ENCODE measurements around the gene AXIN1.
"Not testable (repeated sequence)": the region's sequence is repeated elsewhere in the genome, so short reads cannot be mapped to it uniquely, and the experiment has no call there.

AXIN1 gene

DNA sequence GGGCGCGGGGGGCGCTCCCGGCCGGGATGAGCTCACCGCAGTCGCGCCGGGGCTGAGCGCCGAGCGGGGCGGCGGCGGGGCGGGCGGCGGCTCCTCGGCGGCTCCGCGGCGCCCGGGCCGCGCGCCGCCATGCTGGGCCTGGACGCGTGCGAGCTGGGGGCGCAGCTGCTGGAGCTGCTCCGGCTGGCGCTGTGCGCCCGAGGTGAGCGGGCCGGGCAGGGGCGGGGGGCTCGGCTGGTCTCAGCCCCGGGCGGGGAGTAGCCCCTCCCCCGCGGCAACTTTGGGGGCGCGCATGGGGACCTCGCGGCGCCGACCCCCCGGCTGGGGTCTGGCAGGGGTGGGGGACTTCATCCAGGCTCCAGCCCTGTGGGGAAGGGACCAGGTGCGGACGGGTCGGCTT lies 72.0 kb downstream of the AXIN1 start, which contains the start of gene ARHGDIG:
TSS of gene ARHGDIG (plus strand) at position 40 of the 400 bp plus-strand sequence. CDS start at position 130, 90 bp downstream.
- DNase-seq = no peak

DNA sequence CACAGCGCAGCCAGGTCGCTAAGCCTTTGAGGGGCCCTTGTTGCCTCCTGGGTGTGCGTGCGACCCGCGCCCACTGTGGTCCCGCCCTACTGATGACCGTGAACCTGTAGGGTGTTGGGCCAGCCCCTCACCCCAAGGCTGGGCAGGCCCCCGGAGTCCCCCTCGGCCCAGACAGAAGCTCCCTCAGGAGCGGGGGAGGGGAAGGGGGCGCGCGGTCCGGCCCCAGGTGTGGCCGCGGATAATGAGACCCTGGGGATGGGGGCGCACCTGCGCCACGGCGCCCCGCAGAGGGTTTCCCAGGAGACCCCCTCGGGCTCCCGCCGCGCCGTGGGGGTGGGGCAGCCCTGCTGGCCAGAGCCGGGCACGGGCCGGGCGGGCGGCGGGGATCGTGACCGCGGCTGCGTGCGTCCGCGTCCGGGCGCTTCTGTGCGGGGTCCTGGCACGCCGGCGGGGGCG lies 72.5 kb downstream of the AXIN1 start:
- no peak for DNase-seq

DNA sequence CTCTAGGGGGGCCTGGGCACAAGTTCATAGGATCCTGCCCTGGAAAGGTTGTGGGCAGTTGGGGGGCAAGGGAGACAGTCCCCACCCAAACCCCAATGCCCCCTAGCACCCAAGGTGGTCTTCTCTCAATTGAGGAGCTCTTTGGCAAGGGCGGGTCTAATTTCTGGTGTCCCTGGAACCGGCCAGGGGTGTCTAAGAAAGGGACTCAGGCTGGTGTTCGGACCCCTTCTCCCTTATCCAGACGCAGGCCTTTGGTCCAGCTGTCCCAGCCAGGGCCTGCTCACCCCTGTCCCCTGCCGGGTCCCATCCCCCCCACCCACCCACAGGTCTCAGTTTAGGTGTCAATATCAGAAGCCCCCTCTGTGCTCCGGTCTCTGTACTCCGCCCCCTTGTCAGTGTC lies 73.0 kb downstream of the AXIN1 start:
- DNase-seq = no peak

DNA sequence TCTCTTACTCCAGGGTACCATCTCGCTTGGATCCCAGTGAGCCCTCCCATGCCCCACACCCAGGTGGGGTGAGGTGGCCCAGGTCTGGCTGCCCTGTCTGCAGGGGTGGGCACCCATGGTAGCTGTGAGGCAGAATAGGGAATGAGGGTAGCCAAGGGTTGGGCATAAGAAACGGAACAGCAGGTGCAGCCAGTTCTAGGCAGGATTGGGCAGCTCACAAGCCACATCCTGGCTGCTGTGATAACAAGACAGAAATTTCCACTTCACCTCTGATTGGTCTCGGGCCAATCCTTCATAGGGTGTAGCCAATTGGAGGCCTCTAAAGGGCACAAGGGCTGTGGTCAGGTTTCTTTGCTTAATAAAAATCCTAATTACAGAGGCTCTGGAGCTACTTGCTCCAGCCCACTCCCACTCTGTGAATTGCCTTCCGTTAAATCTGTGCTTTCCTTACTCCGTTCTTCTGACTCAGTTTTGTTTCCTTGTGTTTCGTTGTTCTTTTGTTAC lies 73.6 kb downstream of the AXIN1 start:
- DNase-seq = peak; percentile 97

DNA sequence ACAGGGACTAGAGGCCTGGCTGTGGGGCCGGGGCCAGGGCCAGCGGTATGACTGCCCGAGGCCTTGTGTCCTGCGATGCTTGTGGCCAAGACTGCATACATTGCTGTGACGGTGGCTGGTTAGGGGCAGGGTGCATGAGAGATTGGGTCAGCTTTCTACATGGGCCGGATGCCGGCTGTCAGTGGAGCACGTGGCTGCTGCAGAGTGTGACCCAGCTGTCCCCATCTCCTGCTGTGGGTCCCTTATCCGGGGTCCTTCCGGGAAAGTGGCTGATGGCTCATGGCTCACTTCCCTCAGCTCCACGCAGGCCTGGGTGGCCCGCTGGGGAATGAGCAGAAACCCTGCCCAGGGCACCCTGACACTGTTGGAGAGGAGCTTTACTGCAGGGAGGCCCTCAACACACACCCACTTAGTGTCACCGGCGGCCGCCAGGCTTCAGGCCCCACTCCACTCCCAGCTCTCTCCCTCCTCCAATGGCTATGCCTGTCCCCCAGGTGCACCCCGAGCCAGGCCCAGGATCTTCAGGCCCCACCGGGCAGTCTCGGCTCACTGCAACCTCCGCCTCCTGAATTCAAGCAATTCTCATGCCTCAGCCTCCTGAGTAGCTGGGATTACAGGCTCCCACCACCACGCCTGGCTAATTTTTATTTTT lies 76.0 kb downstream of the AXIN1 start:
- DNase-seq = no peak

DNA sequence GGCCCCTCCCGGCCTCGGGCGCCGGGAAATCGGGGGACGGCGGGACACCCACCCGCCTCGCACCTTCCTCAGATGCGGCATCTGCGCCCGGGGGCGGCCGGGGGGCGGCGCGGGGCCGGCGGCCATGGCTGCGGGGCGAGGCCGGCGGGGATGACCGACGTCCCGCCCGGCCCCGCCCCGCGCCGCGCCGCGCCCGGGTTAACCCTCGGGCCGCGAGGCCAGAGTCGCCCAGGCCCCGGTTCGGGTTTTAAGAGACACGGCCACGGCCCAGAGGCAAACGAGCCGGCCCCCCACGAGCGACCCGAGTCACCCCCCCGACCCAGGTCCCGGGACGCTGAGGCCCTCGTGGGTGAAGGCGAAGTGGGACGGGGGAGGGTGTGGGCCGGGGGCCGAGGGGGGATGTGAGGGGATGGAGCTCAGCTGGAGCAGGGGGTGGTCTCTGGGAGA lies 76.7 kb downstream of the AXIN1 start, which contains the start of gene RGS11:
TSS of gene RGS11 (minus strand) at position 159 of the 447 bp plus-strand sequence. CDS start at position 126, 33 bp downstream.
- no peak for DNase-seq

DNA sequence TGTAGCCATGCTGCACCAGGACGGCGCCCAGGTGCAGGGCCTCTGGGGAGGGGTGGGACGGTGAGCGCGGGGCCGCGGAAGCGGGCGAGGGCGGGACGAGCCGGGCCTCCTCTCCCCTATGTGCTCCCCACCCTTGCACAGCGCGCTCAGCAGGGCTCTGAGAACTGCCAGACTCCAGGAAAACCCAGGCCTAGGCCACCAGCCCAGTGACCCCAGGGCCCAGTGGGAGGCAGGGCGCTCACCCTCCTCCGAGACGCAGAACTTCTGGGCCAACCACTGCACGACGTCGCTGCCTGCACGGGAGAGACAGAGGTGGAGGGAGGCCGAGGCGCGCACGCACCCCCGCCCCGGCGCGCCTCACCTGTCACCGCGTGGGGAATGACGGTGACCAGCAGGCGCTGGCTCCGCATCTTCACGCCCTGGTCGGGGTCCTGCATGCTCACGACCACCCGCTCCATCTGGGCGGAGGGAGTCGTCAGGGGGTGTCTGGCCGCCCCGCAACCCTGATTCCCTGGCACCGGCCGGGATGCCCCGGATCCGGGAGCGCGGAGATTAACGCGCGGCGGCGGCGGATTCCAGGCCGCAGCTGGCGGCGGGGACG lies 77.4 kb downstream of the AXIN1 start:
- DNase-seq = no peak

DNA sequence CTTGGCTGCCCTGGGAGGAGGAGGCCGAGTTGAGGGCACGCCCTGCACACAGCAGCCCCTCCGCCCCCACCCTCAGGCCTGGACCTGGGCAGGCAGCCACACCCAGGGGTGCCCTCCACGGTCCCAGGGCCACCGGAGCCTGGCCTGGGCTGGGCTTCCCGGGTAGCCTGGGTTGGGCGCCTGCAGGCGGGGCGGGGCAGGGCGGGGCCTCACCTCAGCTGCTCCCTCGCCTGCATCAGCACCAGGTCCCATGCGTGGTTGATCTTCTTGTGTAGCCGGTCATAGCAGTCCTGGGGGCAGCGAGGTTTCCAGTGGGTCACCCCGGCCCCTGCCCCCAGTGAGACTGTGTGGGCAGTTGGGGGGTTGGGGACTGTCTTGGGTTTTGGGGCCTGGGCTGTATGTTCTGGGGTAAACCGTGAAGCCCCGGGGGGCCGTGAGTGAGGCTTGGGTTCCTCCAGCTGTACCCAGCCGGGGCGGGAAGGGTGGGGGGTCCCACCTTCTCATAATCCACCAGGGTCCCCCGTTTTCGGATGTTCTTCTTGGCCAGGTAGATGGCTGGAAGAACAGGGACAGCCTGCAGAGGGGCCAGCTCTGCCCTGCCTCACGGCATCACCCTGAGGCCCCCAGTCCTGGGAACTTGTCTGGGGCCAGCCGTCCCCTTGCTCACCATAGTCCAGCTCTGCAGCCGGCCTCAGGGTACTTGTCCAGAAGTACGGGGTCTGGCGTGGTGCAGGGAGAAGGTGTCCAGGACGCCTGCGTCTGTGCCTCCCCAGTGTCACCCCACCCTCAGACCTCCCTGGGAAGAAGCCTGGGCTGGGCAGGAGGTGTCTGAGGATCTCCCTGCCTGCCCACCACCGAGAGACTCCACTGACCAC lies 78.7 kb downstream of the AXIN1 start:
- peak; percentile 27 for DNase-seq

DNA sequence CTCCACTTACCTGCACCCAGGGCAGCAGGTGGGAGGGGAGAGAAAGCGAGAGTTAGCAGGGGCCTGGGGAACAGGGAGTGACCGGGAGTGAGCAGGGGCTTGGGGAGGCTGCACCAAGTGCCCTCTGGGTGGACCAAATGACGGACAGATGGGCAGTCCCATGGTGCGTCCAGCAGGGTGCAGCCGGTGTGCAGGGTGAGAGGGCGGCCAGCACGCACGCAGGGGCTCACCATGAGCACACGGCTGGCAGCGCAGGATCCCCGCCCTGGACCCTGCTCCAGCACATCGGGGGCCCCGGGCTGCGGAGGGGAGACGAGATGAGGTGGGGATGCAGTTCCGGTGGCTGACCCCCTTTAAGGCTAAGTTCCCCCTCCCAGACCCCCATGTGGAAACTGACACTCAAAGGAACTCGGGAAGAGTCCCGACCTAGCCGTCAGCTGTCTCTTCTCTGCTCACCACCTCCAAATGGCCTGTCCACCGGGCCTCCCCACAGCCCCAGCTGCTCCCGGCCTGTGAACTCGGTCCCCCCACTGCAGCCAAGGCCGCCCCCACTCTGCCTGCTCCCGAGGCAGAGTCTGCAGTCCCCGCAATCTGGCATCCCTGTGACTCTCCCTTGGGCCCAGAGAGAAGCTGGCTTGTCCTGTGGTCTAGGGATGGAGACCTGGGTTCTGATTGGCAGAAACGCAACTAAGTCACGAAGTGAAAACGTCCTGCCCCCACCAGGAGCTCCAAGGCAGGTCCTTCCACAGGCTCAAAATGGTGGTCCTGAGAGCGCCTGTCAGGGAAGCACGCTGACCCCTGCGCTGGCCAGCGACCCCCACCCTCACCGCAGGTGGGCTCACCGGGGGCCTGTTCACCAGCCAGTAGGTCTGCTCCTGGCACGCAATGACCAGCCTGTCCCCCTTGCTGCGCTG lies 79.6 kb downstream of the AXIN1 start:
- DNase-seq = no peak

DNA sequence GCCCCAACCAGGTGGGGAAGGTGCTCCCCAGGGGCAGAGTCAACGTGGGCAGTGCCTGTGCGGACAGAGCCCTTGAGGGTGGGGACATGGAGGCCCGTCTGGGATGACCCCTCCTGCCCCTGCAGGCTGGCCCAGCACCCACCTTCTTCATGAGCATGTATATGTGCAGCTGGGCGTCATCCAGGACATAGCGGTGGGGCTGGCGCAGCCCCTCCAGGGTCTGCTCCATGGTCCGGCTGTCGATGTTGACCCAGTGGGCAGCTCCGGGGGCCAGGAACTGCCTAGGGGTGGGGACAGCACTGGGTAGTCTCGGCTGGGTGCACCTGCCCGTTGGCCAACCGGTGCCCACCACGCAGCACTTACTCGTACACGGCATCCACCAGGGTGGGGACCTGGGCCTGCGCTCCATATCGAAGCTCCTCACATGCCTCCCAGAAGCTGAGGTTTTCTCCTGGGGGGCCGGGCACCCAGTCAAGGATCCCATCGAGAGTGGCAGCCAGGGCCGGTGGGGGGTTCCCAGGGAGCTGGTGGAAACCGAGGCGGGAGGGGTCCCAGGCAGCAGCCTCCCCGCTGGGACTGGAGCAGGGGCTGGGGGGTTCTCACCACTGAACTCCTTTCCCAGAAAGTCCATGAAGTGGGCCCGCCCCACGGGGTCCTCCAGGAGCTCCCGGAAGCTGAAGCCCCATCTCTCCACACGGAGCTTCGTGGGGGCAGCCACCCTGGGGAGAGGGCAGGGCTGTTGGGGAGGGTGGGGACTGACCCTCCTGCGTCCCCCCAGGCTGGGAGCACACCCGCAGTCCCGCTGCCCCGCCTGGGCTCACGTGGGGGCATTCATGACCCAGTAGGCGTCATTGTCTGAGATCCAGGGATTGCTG lies 81.9 kb downstream of the AXIN1 start:
- no peak for DNase-seq

DNA sequence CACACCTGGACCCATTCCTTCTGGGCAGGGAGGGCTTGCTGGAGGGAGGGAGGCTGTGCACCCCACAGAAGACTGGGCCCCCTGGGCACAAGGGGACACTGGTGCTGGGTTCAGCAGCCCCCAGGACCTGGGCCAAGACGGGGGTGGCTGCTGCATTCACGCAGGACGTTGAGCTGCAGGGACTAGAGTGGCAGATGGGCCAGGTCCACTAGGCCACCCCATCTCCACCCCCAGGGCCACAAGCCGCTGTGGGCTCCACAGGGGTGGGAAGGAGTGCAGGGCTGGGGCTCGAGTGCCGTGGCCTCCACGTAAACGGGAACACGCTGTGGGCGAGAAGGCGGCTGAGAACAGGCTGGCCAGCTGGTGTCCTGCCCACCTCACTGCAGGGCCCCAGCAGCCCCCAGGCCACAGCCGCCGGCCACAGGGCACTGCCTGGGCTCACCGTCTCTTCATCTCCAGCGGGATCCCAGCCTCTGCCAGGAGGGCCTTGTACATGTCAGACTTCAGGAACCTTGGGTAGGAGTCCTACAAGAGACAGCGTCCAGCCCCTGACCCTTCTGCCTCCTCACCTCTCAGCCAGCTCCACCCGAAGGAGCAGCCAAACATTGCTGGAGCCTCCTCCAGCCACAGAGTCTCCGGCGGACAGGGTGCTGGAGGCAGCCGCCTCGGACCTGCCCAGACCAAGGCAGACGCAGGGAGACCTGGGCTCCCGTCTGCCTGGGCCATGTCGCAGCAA lies 83.3 kb downstream of the AXIN1 start:
- DNase-seq = no peak

DNA sequence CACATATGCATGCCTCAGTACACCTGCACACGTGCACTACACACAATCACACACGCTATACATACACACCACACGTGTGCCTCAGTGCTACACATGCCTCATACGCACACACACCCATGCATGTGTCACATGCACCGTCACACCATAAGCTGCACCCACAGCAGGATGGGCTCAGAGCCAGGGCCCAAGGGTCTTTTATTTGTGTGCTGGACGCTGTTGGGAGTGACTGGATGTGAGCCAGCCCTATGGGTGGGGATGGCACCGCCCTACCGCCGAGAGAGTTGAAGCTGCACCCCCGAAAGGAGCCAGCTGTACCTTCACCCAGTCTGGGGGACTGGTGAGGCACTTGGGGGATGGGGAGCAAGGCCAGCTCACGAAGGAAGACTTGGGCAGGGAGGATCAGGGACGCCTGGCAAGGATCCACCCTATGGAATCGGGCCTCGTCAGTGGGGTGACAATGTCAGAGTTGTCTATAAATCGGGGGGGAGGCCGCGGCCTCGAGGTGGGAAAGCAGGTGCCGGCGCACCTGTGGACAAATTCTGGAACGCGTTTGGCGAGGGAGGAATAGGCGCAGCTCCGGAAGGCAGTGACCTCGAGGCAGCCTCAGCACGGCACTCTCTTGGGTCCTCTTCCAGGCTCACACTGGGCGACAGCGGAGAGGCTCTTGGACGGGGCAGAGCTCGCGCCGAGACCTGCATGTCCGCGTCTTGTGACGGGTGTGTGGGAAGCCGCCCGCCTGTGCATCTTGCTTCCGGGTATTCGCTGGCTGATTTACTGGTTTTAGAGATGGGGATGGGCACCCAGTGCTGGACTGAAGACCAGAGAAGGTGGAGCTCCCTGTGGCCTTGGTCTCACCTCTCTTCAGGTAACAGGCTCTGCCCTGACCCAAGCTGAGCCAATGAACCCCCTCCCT lies 84.1 kb downstream of the AXIN1 start:
- DNase-seq = peak; percentile 67

DNA sequence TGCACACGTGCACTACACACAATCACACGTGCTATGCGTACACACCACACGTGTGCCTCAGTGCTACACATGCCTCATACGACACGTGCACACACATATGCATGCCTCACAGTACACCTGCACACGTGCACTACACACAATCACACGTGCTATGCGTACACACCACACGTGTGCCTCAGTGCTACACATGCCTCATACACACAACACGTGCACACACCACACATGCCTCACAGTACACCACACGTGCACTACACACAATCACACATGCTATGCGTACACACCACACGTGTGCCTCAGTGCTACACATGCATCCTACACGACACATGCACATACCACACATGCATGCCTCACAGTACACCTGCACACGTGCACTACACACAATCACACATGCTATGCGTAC lies 85.0 kb downstream of the AXIN1 start:
- DNase-seq = not testable (repeated sequence)

DNA sequence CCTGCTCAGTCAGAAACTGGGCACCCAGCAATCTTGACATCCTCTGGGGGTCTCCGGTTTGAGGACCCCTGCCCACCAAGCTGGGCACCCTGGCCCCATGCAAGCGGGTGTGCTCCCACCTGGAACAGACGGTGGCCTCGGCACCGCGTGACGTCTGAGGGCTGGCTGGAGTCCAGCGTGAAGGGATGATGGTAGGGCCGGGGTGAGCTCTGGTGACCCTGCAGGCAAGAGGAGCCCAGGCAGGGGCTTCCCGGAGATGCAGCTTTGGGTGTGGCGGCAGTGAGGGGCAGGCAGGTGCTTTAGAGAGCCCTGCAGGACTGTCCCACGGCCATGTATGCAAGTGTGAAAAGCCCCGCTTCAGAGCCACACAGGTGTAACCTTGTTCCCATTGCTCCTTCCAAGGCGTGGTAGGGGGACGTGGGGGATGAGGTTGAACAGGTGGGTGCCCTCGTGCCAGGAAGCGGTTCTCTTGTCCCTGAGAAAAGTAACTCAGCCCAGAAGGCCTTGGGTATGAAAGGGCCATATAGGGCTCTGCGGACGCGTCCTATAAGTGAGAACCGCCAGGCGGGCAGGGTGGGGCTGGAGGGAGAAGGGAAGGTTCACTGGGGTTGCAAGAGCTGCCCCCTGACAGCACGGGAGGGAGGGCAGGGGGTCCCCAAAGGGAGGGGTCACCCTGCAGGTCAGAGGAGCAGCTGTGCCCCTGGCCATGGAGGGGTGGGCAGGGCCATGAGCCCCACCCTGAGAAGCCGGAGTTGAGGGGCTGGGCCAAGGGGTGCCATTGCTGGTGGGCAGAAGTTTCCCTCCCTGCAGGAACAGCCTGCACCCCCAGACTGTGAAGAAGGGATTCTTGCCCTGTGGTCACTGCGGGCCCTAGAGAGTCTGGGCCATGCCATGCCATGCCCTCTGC lies 86.0 kb downstream of the AXIN1 start:
- no peak for DNase-seq

DNA sequence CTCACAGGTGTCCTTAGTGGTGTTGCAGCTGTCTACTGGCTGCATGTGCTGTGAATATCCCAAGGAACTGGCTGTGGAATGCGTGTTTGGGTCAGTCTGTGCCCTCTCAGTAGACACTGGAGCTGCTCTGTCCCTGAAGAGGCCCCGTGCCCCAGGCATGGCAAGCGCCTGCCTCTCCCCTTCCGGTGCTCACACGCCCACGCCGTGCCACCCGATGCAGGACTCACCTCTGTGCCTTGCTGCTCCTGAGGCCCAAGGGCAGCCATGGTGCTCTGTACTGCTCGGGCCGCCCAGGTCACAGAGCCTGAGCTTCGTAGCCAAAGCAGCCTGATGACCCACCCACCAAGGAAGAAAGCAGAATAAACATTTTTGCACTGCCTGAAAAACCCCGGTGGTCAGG lies 86.8 kb downstream of the AXIN1 start:
- DNase-seq = no peak

DNA sequence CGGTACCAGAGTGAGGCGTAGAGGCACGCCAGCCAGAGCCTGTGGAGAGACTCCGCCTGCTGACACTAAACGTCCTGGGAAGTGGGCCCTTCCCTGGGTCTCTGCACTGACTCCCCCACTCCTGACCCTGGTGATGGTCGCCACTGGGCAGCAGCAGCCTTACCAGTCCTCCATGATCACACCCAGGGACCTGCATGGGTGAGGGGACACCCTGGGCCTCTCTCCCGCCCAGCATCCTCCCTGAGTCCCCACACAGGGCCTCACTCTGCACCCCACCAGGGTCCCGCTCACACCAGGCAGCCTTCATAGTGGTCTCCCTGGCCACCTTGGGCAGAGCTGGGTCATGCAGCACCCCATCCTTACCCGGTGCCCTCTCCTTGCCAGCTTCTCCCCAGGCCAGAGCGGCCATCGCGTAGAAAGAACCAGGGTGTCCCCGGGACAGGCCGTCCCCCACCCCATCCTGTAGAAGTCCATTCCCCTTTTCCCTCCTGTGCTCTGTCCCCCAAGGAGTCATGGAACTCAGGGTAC lies 87.5 kb downstream of the AXIN1 start:
- no peak for DNase-seq

DNA sequence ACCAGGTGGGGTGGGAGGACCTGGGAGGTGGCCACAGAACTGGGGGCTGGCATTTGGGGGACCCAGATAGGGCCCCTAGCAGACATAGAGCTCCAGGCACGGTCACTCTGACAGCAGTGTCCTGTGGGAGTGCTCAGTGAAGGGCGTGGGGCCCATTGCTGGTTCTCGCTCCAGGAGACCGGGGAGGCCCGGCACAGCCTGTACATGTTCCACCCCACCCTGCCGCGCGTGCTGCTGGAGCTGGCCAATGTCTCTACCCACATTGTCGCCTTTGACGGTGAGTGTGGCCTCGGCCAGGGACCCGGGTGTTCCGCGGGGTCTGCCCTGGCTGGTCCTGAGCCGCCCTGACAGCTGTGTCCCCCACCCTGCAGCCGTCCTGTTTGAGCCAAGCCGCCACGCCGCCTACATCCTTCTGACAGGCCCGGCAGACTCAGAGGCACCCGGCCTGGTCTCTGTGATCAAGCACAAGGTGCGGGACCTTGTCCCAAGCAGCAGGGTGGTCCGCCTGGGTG lies 88.0 kb downstream of the AXIN1 start:
- DNase-seq = no peak

DNA sequence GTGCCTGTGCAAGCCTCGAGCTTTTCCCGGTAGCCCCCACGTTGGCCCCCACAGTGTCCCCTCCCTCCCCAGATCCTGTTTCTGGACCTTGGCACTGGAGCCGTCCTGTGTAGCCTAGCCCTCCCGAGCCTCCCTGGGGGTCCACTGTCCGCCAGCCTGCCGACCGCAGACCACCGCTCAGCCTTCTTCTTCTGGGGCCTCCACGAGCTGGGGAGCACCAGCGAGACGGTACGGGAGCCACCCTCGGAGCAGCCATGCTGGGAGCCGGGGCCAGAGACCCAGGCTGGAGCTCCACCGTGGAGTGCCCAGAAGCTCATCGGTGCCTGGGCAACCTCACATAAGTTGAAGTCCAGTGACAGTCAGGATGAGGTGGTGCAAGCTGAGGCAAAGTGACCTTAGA lies 88.6 kb downstream of the AXIN1 start:
- no peak for DNase-seq

All from hematopoietic multipotent progenitor cell treated with erythropoietin and hydrocortisone succinate and interleukin-3 and kit ligand, for 8 days (in vitro differentiated cells).